ENCODE results near the gene HS3ST3B1.

- no peak for TF ChIP-seq CTCF (IDR thresholded peaks at IDR 0.05; ENCODE audit: insufficient read depth, low read length)
- TF ChIP-seq GABPA (IDR thresholded peaks at IDR 0.05; ENCODE audit: low read depth), result no peak
- no peak for TF ChIP-seq POLR2AphosphoS5 (IDR thresholded peaks at IDR 0.05; ENCODE audit: low read depth)
- no peak for TF ChIP-seq REST (IDR thresholded peaks at IDR 0.05; ENCODE audit: insufficient replicate concordance, low read depth)
These were observed 6.7 kb downstream of the HS3ST3B1 start for GRCh38 chr17:14307560-14308024.

All from HL-60 (cell line).